DOHH2 (cell line): ENCODE data around the gene NXNL2.

ENCODE experiments used
- H3F3A ChIP-seq: fragments of 200-600 bp; sonication (generic), shearing (Covaris generic); 2 replicates; pipeline ENCODE4 v1.6.0; 2016; ENCODE audit warnings: antibody characterized with exemption, mild to moderate bottlenecking; ENCODE audit not compliant: control insufficient read depth, insufficient read depth
- H3K27ac ChIP-seq: fragments of 200-600 bp; sonication (generic); 2 replicates; pipeline ENCODE4 v1.5.1; 2014; ENCODE audit warnings: low read depth, mild to moderate bottlenecking, low read length, moderate library complexity
- H3K27me3 ChIP-seq: fragments of 200-600 bp; sonication (generic); 2 replicates; pipeline ENCODE4 v1.6.1; 2014; ENCODE audit warnings: mild to moderate bottlenecking, low read length, mixed read lengths; ENCODE audit not compliant: control insufficient read depth
- H3K36me3 ChIP-seq: fragments of 200-600 bp; sonication (generic); 2 replicates; pipeline ENCODE4 v1.6.1; 2014; ENCODE audit warnings: mild to moderate bottlenecking, low read length, moderate library complexity, mixed read lengths; ENCODE audit not compliant: control insufficient read depth
- H3K4me1 ChIP-seq: fragments of 200-600 bp; sonication (generic); 2 replicates; pipeline ENCODE4 v1.6.1; 2014; ENCODE audit warnings: mild to moderate bottlenecking, low read length, mixed read lengths; ENCODE audit not compliant: control insufficient read depth
- H3K4me2 ChIP-seq: fragments of 200-600 bp; sonication (generic); 2 replicates; pipeline ENCODE4 v1.6.0; 2014; ENCODE audit warnings: mild to moderate bottlenecking, low read length, moderate library complexity
- H3K4me3 ChIP-seq: fragments of 200-600 bp; sonication (generic); 2 replicates; pipeline ENCODE4 v1.5.1; 2014; ENCODE audit warnings: mild to moderate bottlenecking, low read length, mixed read lengths
- H3K79me2 ChIP-seq: fragments of 200-600 bp; sonication (generic); 2 replicates; pipeline ENCODE4 v1.6.1; 2014; ENCODE audit warnings: mild to moderate bottlenecking, low read length, mixed read lengths; ENCODE audit not compliant: control insufficient read depth
- H3K9me2 ChIP-seq: fragments of 200-600 bp; sonication (generic); replicated peaks from 2 replicates; pipeline ENCODE4 v1.6.1; 2014; ENCODE audit warnings: mild to moderate bottlenecking, low read length, mixed read lengths; ENCODE audit not compliant: control insufficient read depth
- H3K9me3 ChIP-seq: fragments of 200-600 bp; sonication (generic); 2 replicates; pipeline ENCODE4 v1.6.1; 2014; ENCODE audit warnings: antibody characterized with exemption, low read length, mixed read lengths; ENCODE audit not compliant: control insufficient read depth, insufficient read depth
- H4K20me1 ChIP-seq: fragments of 200-600 bp; sonication (generic); 2 replicates; pipeline ENCODE4 v1.6.0; 2014; ENCODE audit warnings: low read depth, mild to moderate bottlenecking, antibody characterized with exemption, low read length, moderate library complexity; ENCODE audit not compliant: control insufficient read depth, insufficient read depth
- EZH2phosphoT487 ChIP-seq: fragments of 200-600 bp; sonication (generic); IDR thresholded peaks from 2 replicates; pipeline ENCODE4 v1.6.1; 2017; ENCODE audit warnings: borderline replicate concordance, mild to moderate bottlenecking, antibody characterized with exemption, low read length, moderate library complexity, mixed read lengths
- TF ChIP-seq, protein P1 (sequence below): fragments of 200-600 bp; sonication (generic); IDR thresholded peaks from one replicate; pipeline ENCODE4 v1.5.1; 2014; ENCODE audit warnings: antibody characterized with exemption, mild to moderate bottlenecking, low read depth, low read length; ENCODE audit not compliant: poor library complexity, severe bottlenecking

Gene NXNL2

DNA sequence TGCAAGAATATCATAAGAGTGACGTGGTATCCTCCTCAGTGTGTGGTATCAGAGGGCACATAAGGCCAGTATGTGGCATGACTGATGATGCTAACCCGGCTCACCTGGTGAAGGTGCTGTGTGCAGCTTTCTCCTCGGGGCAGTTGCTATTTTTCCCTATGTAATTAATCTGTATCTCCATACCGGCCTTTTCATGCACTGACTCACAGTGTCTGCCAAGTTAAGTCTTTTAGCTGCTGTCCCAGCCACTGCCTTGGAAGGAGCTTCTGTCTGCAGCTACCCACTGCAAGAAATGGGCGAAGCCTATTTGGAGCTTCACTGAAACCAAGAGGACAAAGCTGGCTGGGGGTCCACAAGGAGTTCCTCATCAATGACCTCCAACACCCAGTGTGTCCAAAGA, 46.0 kb downstream of the NXNL2 start:
- Histone ChIP-seq H3K4me1 (peaks cover 16% of the 10 kb centered on the region), H3K27me3 (no peaks in the 10 kb centered on the region), H3K4me3 (no peak overlapping the region), H3K9me2 (no peaks in the 10 kb centered on the region), H4K20me1 (no peaks in the 10 kb centered on the region), H3K27ac (no peak overlapping the region), H3K9me3 (no peaks in the 10 kb centered on the region), H3K36me3 (no peaks in the 10 kb centered on the region), H3K79me2 (no peaks in the 10 kb centered on the region), H3F3A (no peaks in the 10 kb centered on the region), H3K4me2 (no peak overlapping the region)
- TF ChIP-seq, protein P1, sequence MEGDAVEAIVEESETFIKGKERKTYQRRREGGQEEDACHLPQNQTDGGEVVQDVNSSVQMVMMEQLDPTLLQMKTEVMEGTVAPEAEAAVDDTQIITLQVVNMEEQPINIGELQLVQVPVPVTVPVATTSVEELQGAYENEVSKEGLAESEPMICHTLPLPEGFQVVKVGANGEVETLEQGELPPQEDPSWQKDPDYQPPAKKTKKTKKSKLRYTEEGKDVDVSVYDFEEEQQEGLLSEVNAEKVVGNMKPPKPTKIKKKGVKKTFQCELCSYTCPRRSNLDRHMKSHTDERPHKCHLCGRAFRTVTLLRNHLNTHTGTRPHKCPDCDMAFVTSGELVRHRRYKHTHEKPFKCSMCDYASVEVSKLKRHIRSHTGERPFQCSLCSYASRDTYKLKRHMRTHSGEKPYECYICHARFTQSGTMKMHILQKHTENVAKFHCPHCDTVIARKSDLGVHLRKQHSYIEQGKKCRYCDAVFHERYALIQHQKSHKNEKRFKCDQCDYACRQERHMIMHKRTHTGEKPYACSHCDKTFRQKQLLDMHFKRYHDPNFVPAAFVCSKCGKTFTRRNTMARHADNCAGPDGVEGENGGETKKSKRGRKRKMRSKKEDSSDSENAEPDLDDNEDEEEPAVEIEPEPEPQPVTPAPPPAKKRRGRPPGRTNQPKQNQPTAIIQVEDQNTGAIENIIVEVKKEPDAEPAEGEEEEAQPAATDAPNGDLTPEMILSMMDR = no peak
- TF ChIP-seq EZH2phosphoT487 = no peak

GRCh38 chr9:88583901-88584596, 49.1 kb downstream of the NXNL2 start:
- no peaks in the 10 kb centered on the region for H3K79me2 ChIP-seq
- H3K9me3 ChIP-seq = no peaks in the 10 kb centered on the region
- H3K27me3 ChIP-seq = no peaks in the 10 kb centered on the region
- H3K4me2 ChIP-seq = peak overlapping the region; percentile 15
- H3K4me3 ChIP-seq = peak overlapping the region; percentile 15
- H3K36me3 ChIP-seq = no peaks in the 10 kb centered on the region
- no peaks in the 10 kb centered on the region for H3K9me2 ChIP-seq
- no peaks in the 10 kb centered on the region for H3F3A ChIP-seq
- H3K27ac ChIP-seq = no peak overlapping the region
- TF ChIP-seq, protein P1 = no peak
- TF ChIP-seq EZH2phosphoT487 = no peak
- peaks cover 12% of the 10 kb centered on the region for H3K4me1 ChIP-seq
- H4K20me1 ChIP-seq = no peaks in the 10 kb centered on the region

DNA sequence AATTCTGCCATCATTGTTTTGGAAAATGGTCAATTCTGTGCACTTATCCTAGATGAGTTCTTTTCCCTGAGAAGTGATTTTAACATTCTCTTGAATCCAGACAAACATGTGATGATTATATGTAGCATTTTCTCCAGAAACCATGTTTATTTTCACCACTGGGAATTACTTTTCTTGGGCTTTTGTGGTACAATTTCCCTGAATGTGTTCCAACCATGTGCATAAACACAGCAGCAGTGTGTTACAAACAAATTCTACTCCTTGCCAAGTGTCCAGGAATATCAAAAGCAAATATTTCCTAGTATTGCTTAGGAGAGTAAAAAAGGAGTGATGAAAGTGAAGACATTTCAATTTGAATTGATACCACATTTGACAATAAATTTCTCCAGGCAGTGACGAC, 50.4 kb downstream of the NXNL2 start:
- peaks cover 12% of the 10 kb centered on the region for H3K4me1 ChIP-seq
- H3F3A ChIP-seq = no peaks in the 10 kb centered on the region
- no peaks in the 10 kb centered on the region for H4K20me1 ChIP-seq
- no peak overlapping the region for H3K4me3 ChIP-seq
- H3K27ac ChIP-seq = no peak overlapping the region
- no peaks in the 10 kb centered on the region for H3K9me2 ChIP-seq
- H3K4me2 ChIP-seq = no peak overlapping the region
- no peak for TF ChIP-seq EZH2phosphoT487
- TF ChIP-seq, protein P1 = no peak
- H3K36me3 ChIP-seq = no peaks in the 10 kb centered on the region
- no peaks in the 10 kb centered on the region for H3K79me2 ChIP-seq
- H3K9me3 ChIP-seq = no peaks in the 10 kb centered on the region
- no peaks in the 10 kb centered on the region for H3K27me3 ChIP-seq
